Nephron progenitor cell (in vitro differentiated cells): ENCODE measurements around the gene DDI2.
"Not testable (repeated sequence)": the region's sequence is repeated elsewhere in the genome, so short reads cannot be mapped to it uniquely, and the experiment has no call there.

Experiments
- DNase-seq: peaks from one replicate; pipeline ENCODE4 v3.0.0; 2021
- H3K27ac Mint-ChIP-seq: 2 replicates; pipeline ENCODE4 v1.8.0; 2021; ENCODE audit warnings: mild to moderate bottlenecking, moderate library complexity, mixed read lengths
- H3K27me3 Mint-ChIP-seq: 2 replicates; pipeline ENCODE4 v1.8.0; 2021; ENCODE audit warnings: mild to moderate bottlenecking, low read depth, mixed read lengths; ENCODE audit not compliant: poor library complexity
- H3K36me3 Mint-ChIP-seq: 2 replicates; pipeline ENCODE4 v1.8.0; 2021; ENCODE audit warnings: low read depth, mixed read lengths
- H3K4me1 Mint-ChIP-seq: 2 replicates; pipeline ENCODE4 v1.8.0; 2021; ENCODE audit warnings: mixed read lengths
- H3K4me3 Mint-ChIP-seq: 2 replicates; pipeline ENCODE4 v1.8.0; 2021; ENCODE audit warnings: mild to moderate bottlenecking, moderate library complexity, mixed read lengths
- H3K9me3 Mint-ChIP-seq: 2 replicates; pipeline ENCODE4 v1.8.0; 2021; ENCODE audit warnings: mild to moderate bottlenecking, moderate library complexity, mixed read lengths
- TF ChIP-seq, protein P1 (sequence below): fragments of 200-600 bp; sonication (generic); IDR thresholded peaks from 2 replicates; pipeline ENCODE4 v1.5.0; 2021; ENCODE audit warnings: antibody characterized with exemption

The DDI2 gene

DNA sequence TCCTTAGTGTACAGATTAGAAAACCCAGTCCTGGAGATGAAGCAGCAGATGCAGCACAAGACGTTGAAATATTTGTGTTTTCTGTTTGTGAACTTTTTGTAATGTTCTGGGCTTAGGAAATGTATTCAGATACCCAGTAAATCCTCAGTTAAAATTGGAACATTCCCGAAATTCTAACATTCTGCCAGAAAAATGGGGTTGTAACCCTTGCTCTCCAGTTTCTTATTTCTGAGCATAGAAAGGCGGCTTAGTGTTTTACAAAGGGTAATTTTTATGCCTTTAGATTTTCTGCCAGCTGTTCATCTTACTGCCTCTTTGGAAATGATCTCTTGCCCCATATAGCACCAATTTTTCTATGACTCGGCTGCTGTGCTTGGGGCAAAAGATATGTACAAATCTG is 20.6 kb downstream of the DDI2 start:
- Mint-ChIP-seq H3K27me3 (no peaks in the 10 kb centered on the region), H3K4me3 (no peak overlapping the region), H3K9me3 (no peaks in the 10 kb centered on the region), H3K27ac (peak overlapping the region; percentile 16), H3K36me3 (peaks cover 90% of the 10 kb centered on the region), H3K4me1 (peaks cover 12% of the 10 kb centered on the region)
- TF ChIP-seq, protein P1, sequence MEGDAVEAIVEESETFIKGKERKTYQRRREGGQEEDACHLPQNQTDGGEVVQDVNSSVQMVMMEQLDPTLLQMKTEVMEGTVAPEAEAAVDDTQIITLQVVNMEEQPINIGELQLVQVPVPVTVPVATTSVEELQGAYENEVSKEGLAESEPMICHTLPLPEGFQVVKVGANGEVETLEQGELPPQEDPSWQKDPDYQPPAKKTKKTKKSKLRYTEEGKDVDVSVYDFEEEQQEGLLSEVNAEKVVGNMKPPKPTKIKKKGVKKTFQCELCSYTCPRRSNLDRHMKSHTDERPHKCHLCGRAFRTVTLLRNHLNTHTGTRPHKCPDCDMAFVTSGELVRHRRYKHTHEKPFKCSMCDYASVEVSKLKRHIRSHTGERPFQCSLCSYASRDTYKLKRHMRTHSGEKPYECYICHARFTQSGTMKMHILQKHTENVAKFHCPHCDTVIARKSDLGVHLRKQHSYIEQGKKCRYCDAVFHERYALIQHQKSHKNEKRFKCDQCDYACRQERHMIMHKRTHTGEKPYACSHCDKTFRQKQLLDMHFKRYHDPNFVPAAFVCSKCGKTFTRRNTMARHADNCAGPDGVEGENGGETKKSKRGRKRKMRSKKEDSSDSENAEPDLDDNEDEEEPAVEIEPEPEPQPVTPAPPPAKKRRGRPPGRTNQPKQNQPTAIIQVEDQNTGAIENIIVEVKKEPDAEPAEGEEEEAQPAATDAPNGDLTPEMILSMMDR: no peak
- DNase-seq: no peak

DNA sequence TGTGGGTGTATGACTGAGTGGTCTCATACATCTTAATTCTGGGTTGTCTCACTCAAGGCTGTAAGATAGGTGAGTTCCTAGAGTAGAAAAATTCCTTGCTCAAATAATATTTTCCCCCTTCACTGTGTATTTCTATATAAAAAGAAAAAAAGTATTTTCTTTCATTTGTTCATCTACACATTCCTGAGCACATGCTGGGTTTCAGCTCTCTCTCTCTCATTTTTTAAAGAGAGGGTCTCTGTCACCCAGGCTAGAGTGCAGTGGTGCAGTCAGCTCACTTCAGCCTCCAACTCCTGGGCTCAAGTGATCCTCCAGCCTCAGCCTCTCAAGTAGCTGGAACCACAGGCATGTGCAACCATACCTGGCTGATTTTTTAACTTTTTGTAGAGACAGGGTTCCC is 22.0 kb downstream of the DDI2 start:
- H3K4me1 Mint-ChIP-seq: peaks cover 12% of the 10 kb centered on the region
- no peak overlapping the region for H3K4me3 Mint-ChIP-seq
- TF ChIP-seq, protein P1: no peak
- H3K36me3 Mint-ChIP-seq: peaks cover 91% of the 10 kb centered on the region
- H3K27ac Mint-ChIP-seq: no peak overlapping the region
- H3K27me3 Mint-ChIP-seq: no peaks in the 10 kb centered on the region
- H3K9me3 Mint-ChIP-seq: no peaks in the 10 kb centered on the region
- no peak for DNase-seq

DNA sequence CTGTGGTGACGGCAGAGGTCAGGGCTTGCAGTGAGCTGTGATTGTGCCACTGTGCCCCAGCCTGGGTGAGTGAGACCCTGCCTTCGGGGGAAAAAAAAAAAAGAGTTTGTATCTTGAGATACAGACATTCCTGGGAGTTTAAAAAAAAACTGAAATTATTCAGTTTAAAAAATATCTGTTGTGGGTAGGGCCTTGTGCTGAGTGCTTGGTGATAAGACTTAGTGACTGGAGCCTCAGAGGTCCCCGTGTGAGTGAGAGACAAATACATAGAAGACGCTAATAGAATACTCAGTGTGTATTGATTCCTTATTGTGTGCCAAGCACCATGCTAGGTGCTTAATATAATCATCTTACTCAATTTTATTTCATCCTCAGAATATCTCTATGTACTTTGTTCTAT is 22.7 kb downstream of the DDI2 start:
- Mint-ChIP-seq H3K36me3 (peaks cover 88% of the 10 kb centered on the region), H3K9me3 (no peaks in the 10 kb centered on the region), H3K4me3 (no peak overlapping the region), H3K27ac (no peak overlapping the region), H3K27me3 (no peaks in the 10 kb centered on the region), H3K4me1 (peaks cover 12% of the 10 kb centered on the region)
- DNase-seq: no peak
- TF ChIP-seq, protein P1: no peak

DNA sequence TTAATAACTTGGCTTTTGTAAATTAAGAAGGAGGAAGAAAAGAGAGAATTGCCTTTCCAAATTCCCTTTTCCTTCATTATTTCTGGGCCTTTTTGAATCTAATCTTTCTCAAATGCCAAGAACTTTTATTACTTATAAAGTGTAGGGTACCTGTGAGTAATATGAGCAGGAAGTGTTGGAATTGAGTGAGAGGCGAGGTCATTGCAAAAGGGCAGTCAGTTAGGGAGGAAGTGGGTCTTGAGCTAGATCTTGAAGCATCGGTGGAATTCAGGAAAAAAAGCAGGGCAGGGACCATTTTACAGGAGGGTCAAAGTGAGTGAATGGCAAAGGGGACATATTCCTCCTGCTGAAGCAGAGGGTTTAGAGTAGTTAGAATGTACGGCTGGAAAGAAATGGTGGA is 23.4 kb downstream of the DDI2 start:
- no peak overlapping the region for H3K4me3 Mint-ChIP-seq
- peaks cover 89% of the 10 kb centered on the region for H3K36me3 Mint-ChIP-seq
- DNase-seq: no peak
- H3K9me3 Mint-ChIP-seq: no peaks in the 10 kb centered on the region
- no peaks in the 10 kb centered on the region for H3K27me3 Mint-ChIP-seq
- peaks cover 12% of the 10 kb centered on the region for H3K4me1 Mint-ChIP-seq
- TF ChIP-seq, protein P1: no peak
- H3K27ac Mint-ChIP-seq: no peak overlapping the region

DNA sequence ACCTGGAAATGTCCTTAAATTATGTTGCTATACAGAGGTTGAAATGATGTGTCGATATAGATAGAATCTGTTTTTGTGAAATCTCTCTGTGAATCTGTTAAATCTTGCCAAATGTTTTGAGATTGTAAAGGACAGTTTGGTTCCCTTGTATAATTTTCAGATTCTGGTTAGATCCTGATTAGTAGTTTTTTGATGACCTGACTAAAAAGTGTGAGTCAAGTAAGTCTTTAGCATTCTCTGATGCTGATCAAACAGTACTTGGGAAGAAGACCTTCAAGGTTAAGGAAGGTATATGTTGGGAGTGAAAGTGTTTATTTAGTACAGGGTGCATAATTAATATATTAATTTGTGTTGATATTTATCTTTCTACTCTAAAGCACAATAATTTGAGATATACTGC is 32.7 kb downstream of the DDI2 start:
- TF ChIP-seq, protein P1: no peak
- Mint-ChIP-seq H3K9me3 (no peaks in the 10 kb centered on the region), H3K36me3 (peaks cover 64% of the 10 kb centered on the region), H3K4me3 (no peak overlapping the region), H3K27ac (no peak overlapping the region), H3K27me3 (no peaks in the 10 kb centered on the region), H3K4me1 (no peaks in the 10 kb centered on the region)
- DNase-seq: no peak

DNA sequence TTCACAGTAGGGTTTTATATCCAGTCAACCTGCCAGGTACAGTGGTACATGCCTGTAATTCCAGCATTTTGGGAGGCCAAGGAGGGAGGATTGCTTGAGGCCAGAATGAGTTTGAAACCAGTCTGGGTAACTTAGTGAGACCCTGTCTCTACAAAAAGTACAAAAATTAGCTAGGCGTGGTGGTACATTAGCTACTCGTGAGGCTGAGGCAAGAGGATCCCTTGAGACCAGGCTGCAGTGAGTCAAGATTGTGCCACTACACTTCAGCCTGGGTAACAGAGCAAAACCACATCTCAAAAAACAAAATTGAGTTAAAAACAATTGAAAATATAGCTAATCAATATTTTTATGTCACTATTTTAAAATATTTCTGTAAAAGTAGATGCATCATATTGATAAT is 33.2 kb downstream of the DDI2 start:
- TF ChIP-seq, protein P1: no peak
- peak overlapping the region; percentile 51 for H3K27ac Mint-ChIP-seq
- no peak overlapping the region for H3K4me3 Mint-ChIP-seq
- H3K27me3 Mint-ChIP-seq: no peaks in the 10 kb centered on the region
- peaks cover 59% of the 10 kb centered on the region for H3K36me3 Mint-ChIP-seq
- DNase-seq: no peak
- no peaks in the 10 kb centered on the region for H3K9me3 Mint-ChIP-seq
- H3K4me1 Mint-ChIP-seq: no peaks in the 10 kb centered on the region

DNA sequence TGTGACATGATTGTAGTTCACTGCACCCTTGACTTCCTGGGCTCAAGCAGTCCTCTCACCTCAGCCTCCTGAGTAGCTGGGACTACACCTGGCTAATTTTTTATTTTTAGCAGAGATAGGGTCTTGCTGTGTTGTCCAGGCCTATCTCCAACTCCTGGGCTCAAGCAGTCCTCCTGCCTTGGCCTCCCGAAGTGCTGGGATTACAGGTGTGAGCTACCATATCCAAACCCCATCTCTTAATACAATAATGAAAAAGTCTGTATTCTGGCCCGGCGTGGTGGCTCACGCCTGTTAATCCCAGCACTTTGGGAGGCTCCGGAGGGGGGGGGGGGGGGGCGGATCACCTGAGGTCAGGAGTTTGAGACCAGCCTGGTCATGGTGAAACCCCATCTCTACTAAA is 34.9 kb downstream of the DDI2 start:
- not testable (repeated sequence) for H3K27me3 Mint-ChIP-seq, H3K27ac Mint-ChIP-seq, H3K9me3 Mint-ChIP-seq, DNase-seq, H3K4me3 Mint-ChIP-seq, H3K4me1 Mint-ChIP-seq
- H3K36me3 Mint-ChIP-seq: peaks cover 69% of the 10 kb centered on the region
